SK-N-SH treated with all-trans-retinoic acid at 6 μM for 48 hours (cell line): ENCODE results near the gene IGSF22.

Experiments
- ATAC-seq: fragments of 200-7000 bp; cut with Tn5 transposase; 3 replicates; pipeline ENCODE4 v1.9.1; 2020; ENCODE audit warnings: mild to moderate bottlenecking, moderate library complexity
- ARNTL ChIP-seq: fragments of 450-650 bp; formaldehyde crosslinking; IDR thresholded peaks from 2 replicates; pipeline ENCODE4 v1.5.0; 2020; ENCODE audit warnings: low read depth, mild to moderate bottlenecking, moderate library complexity, borderline replicate concordance
- BACH2 ChIP-seq: fragments of 250-450 bp; sonication (Bioruptor Pico); IDR thresholded peaks from 2 replicates; pipeline ENCODE4 v1.9.0; 2021; ENCODE audit warnings: mild to moderate bottlenecking, borderline replicate concordance
- CREB5 ChIP-seq: fragments of 250-450 bp; sonication (Bioruptor Pico); IDR thresholded peaks from 2 replicates; pipeline ENCODE4 v1.5.1; 2020; ENCODE audit warnings: low read depth, mild to moderate bottlenecking, moderate library complexity
- CSRNP3 ChIP-seq: fragments of 250-450 bp; sonication (Bioruptor Pico); IDR thresholded peaks from 2 replicates; pipeline ENCODE4 v1.5.1; 2021; ENCODE audit warnings: mild to moderate bottlenecking, moderate library complexity
- ESRRG ChIP-seq: fragments of 250-450 bp; sonication (Bioruptor Pico); IDR thresholded peaks from 2 replicates; pipeline ENCODE4 v1.6.1; 2021; ENCODE audit warnings: mild to moderate bottlenecking
- ISL1 ChIP-seq: fragments of 250-450 bp; sonication (Bioruptor Pico); IDR thresholded peaks from 2 replicates; pipeline ENCODE4 v2.1.2; 2022; ENCODE audit warnings: mild to moderate bottlenecking, moderate library complexity
- OSR1 ChIP-seq: fragments of 250-450 bp; sonication (Bioruptor Pico); IDR thresholded peaks from 2 replicates; pipeline ENCODE4 v1.8.0; 2022; ENCODE audit warnings: moderate library complexity, mild to moderate bottlenecking, inconsistent platforms
- PATZ1 ChIP-seq: fragments of 250-450 bp; sonication (Bioruptor Pico); IDR thresholded peaks from 2 replicates; pipeline ENCODE4 v1.8.0; 2020; ENCODE audit warnings: mild to moderate bottlenecking, moderate library complexity, borderline replicate concordance
- POU6F1 ChIP-seq: fragments of 250-450 bp; sonication (Bioruptor Pico); IDR thresholded peaks from 2 replicates; pipeline ENCODE4 v1.8.0; 2021; ENCODE audit warnings: low read depth, mild to moderate bottlenecking, moderate library complexity, borderline replicate concordance
- PPARA ChIP-seq: fragments of 250-450 bp; sonication (Bioruptor Pico); IDR thresholded peaks from 2 replicates; pipeline ENCODE4 v1.5.0; 2020; ENCODE audit warnings: mild to moderate bottlenecking, borderline replicate concordance
- RARB ChIP-seq: fragments of 250-450 bp; sonication (Bioruptor Pico); IDR thresholded peaks from 2 replicates; pipeline ENCODE4 v1.8.0; 2021; ENCODE audit warnings: mild to moderate bottlenecking, moderate library complexity
- SNAI2 ChIP-seq: fragments of 250-450 bp; sonication (Bioruptor Pico); IDR thresholded peaks from 2 replicates; pipeline ENCODE4 v1.5.0; 2020; ENCODE audit warnings: mild to moderate bottlenecking, moderate library complexity
- TCF4 ChIP-seq: fragments of 250-450 bp; sonication (Bioruptor Pico); IDR thresholded peaks from 2 replicates; pipeline ENCODE4 v1.8.0; 2021; ENCODE audit warnings: mild to moderate bottlenecking, moderate library complexity, borderline replicate concordance
- TOX ChIP-seq: fragments of 250-450 bp; sonication (Bioruptor Pico); IDR thresholded peaks from 2 replicates; pipeline ENCODE4 v1.8.0; 2021; ENCODE audit warnings: mild to moderate bottlenecking, moderate library complexity, borderline replicate concordance
- TSHZ2 ChIP-seq: fragments of 250-450 bp; sonication (Bioruptor Pico); IDR thresholded peaks from 2 replicates; pipeline ENCODE4 v1.5.0; 2020; ENCODE audit warnings: mild to moderate bottlenecking, moderate library complexity
- ZC3H10 ChIP-seq: fragments of 250-450 bp; sonication (Bioruptor Pico); IDR thresholded peaks from 2 replicates; pipeline ENCODE4 v1.5.1; 2021; ENCODE audit warnings: mild to moderate bottlenecking, moderate library complexity
- ZFP3 ChIP-seq: fragments of 250-450 bp; sonication (Bioruptor Pico); IDR thresholded peaks from 2 replicates; pipeline ENCODE4 v1.5.0; 2020; ENCODE audit warnings: mild to moderate bottlenecking, moderate library complexity
- ZFP30 ChIP-seq: fragments of 450-650 bp; formaldehyde crosslinking; IDR thresholded peaks from 2 replicates; pipeline ENCODE4 v1.5.0; 2022; ENCODE audit warnings: mild to moderate bottlenecking, moderate library complexity
- ZNF565 ChIP-seq: fragments of 450-650 bp; formaldehyde crosslinking; conservative IDR thresholded peaks from 2 replicates; pipeline ENCODE4 v1.5.0; 2020; ENCODE audit warnings: low read depth, mild to moderate bottlenecking, moderate library complexity
- ZNF8 ChIP-seq: fragments of 450-650 bp; formaldehyde crosslinking; IDR thresholded peaks from 2 replicates; pipeline ENCODE4 v1.5.0; 2020; ENCODE audit warnings: mild to moderate bottlenecking, moderate library complexity

Gene IGSF22

GRCh38 chr11:18710545-18710944 is 15.4 kb downstream of the IGSF22 start:
- TF ChIP-seq ESRRG (CRISPR knock-in tag) (no peak), PATZ1 (CRISPR knock-in tag) (no peak), ZC3H10 (no peak), TCF4 (CRISPR knock-in tag) (no peak), CSRNP3 (CRISPR knock-in tag) (no peak), RARB (CRISPR knock-in tag) (no peak), TOX (CRISPR knock-in tag) (no peak), OSR1 (CRISPR knock-in tag) (no peak), ZFP30 (CRISPR knock-in tag) (no peak), ARNTL (no peak), ZNF565 (no peak), POU6F1 (CRISPR knock-in tag) (no peak), ZNF8 (CRISPR knock-in tag) (no peak), ISL1 (no peak), TSHZ2 (CRISPR knock-in tag) (no peak), ZFP3 (no peak), SNAI2 (CRISPR knock-in tag) (no peak)
- ATAC-seq = no peak

GRCh38 chr11:18709414-18709813 is 16.6 kb downstream of the IGSF22 start:
- ATAC-seq = no peak

More at GRCh38 chr11:18709414-18709813, 16.6 kb downstream of the IGSF22 start:
- TF ChIP-seq CSRNP3 (CRISPR knock-in tag) (no peak), TOX (CRISPR knock-in tag) (no peak), PPARA (CRISPR knock-in tag) (no peak), PATZ1 (CRISPR knock-in tag) (no peak), CREB5 (CRISPR knock-in tag) (no peak), RARB (CRISPR knock-in tag) (no peak), BACH2 (CRISPR knock-in tag) (no peak), TCF4 (CRISPR knock-in tag) (no peak)
